ENCODE measurements around the gene AKAP10. TPM values are rescaled to one million over a fixed set of nuclear protein-coding genes. Genes with fewer than 3 reads are reported as not detected.

AKAP10 gene
- total and polyA plus RNA-seq, 10 of the 15 experiments (the other 5 are each of a cell fraction or from before 2014, with no cell fraction given): 4.3 to 23.7 (median 14.7) TPM

GRCh38 chr17:19900809-19901208 is 76.8 kb downstream of the AKAP10 start (continued):
- no peak for TF ChIP-seq ETV6 (conservative IDR thresholded peaks at IDR 0.05 in 1 of 2, IDR thresholded peaks at IDR 0.05 in 1 of 2; ENCODE audit: borderline replicate concordance in 1 of 2, low read depth in 1 of 2)
- TF ChIP-seq PBX3 (IDR thresholded peaks at IDR 0.05; ENCODE audit: insufficient replicate concordance, low read depth, low read length): no peak
- TF ChIP-seq SREBF1 (IDR thresholded peaks at IDR 0.05; ENCODE audit: low read length): no peak
- TF ChIP-seq FOXM1 (IDR thresholded peaks at IDR 0.05; ENCODE audit: low read depth, low read length): no peak
- no peak for TF ChIP-seq SIN3A (IDR thresholded peaks at IDR 0.05; ENCODE audit: low read depth, low read length)

DNA sequence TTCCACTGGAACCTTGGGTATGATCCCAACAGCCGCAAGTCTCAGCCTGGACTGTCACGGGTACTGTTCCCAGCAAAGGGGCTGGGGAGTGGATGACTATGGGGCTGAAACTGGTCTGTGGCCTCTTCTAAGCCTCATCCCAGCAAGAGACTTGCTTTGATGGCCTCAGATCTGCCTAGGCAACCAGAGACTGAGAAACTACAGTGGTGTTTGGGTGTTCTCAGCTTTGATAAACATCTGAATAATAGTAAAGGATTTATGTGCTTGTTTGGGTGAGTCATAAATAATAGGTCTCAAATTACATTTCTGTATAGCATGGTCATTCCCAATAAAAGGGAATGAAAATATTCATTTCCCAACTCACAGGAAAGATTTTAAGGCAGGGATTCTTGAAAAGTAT is 79.7 kb downstream of the AKAP10 start:
- H3K27ac ChIP-seq (ENCODE audit: control insufficient read depth, insufficient read depth): no peak overlapping the region
- H3K4me2 ChIP-seq (ENCODE audit: control insufficient read depth, insufficient read depth): no peak overlapping the region
- WGBS (ENCODE audit: insufficient coverage, insufficient replicate concordance, low lambda C conversion rate, missing lambda C conversion rate): 88% methylated on average over 2 of the region's 2 CpGs
- no peak overlapping the region for H3K4me3 ChIP-seq
- H3K4me1 ChIP-seq (ENCODE audit: control insufficient read depth, insufficient read depth, low read length): no peaks in the 10 kb centered on the region
- no peak overlapping the region for H3K9ac ChIP-seq (ENCODE audit: control insufficient read depth, insufficient read depth, low read length)
- peaks cover 2 to 5% of the 10 kb centered on the region in 2 experiments; a peak in 3 of 4 replicates for H3K36me3 ChIP-seq (ENCODE audit: control insufficient read depth in 2 of 2, insufficient read depth in 2 of 2, low read length in 1 of 2)
- TF ChIP-seq CBX3 (IDR thresholded peaks at IDR 0.05; ENCODE audit: borderline replicate concordance, low read depth) (no peak), NR2C1 (IDR thresholded peaks at IDR 0.05) (no peak), SMC3 (IDR thresholded peaks at IDR 0.05; ENCODE audit: borderline replicate concordance, low read length) (no peak), GATAD2B (conservative IDR thresholded peaks at IDR 0.05; ENCODE audit: low read depth) (no peak), ZBED1 (IDR thresholded peaks at IDR 0.05; ENCODE audit: borderline replicate concordance) (no peak), RB1 (IDR thresholded peaks at IDR 0.05; ENCODE audit: borderline replicate concordance) (no peak), MYB (IDR thresholded peaks at IDR 0.05; ENCODE audit: borderline replicate concordance, low read depth, low read length) (no peak), CHD1 (IDR thresholded peaks at IDR 0.05; ENCODE audit: low read depth, low read length) (no peak), CEBPB (IDR thresholded peaks at IDR 0.05; ENCODE audit: borderline replicate concordance in 1 of 2, low read depth in 2 of 2, low read length in 2 of 2) (no peak), SRF (IDR thresholded peaks at IDR 0.05; ENCODE audit: low read depth in 2 of 2, low read length in 2 of 2) (no peak), SMARCA5 (IDR thresholded peaks at IDR 0.05) (no peak), ZNF24 (IDR thresholded peaks at IDR 0.05) (no peak), HSF1 (IDR thresholded peaks at IDR 0.05; ENCODE audit: low read depth, low read length) (no peak), POLR2AphosphoS2 (IDR thresholded peaks at IDR 0.05; ENCODE audit: low read depth, low read length) (no peak), SPI1 (IDR thresholded peaks at IDR 0.05; ENCODE audit: borderline replicate concordance, insufficient read depth, low read depth, low read length) (no peak), RELB (IDR thresholded peaks at IDR 0.05; ENCODE audit: low read depth) (no peak), RUNX3 (IDR thresholded peaks at IDR 0.05; ENCODE audit: low read length) (no peak)
- RAD21 ChIA-PET (ENCODE audit: unreplicated experiment): no interaction called here
- no TSS peak for BruUV-seq (replicated peaks)
- H3K9me3 ChIP-seq (replicated peaks; ENCODE audit: control insufficient read depth, insufficient read depth, low read length): no peaks in the 10 kb centered on the region
- no peaks in the 10 kb centered on the region for H3K79me2 ChIP-seq (ENCODE audit: control insufficient read depth, insufficient read depth, low read length)
- intact Hi-C loops (cut with micrococcal nuclease; ENCODE audit: unreplicated experiment): no loop called here
- no peak for ATAC-seq
- DNase-seq (ENCODE audit: low read depth, low spot score): no peak
- H2AFZ ChIP-seq (ENCODE audit: control insufficient read depth, low read depth, low read length): no peak overlapping the region
- SMC1A ChIA-PET (ENCODE audit: uncharacterized antibody, unreplicated experiment): no interaction called here
- no peaks in the 10 kb centered on the region for H4K20me1 ChIP-seq (ENCODE audit: control insufficient read depth, insufficient read depth)
- FAIRE-seq: no peak
- POLR2A ChIA-PET: no interaction called here
- in situ Hi-C loops (cut with MboI): no loop called here
- CTCF ChIA-PET: no interaction called here
- H3K27me3 ChIP-seq (replicated peaks in 1 of 2; ENCODE audit: control insufficient read depth in 2 of 2, insufficient read depth in 2 of 2, low read length in 1 of 2): no peaks in the 10 kb centered on the region
